ENCODE data around the gene RYR3. TPM values are rescaled to one million over a fixed set of nuclear protein-coding genes. Genes with fewer than 3 reads are reported as not detected.

RYR3 gene
- total RNA-seq, 4 donors from 2014 or later = 0.65 to 7.5 (median 2.6) TPM

GRCh38 chr15:33823119-33823518 is 512.4 kb downstream of the RYR3 start:
- DNase-seq (ENCODE audit: low spot score) = no peak
- no peak for ATAC-seq (ENCODE audit: low FRiP score)
- no peak for TF ChIP-seq CTCF (IDR thresholded peaks at IDR 0.05)

GRCh38 chr15:33825453-33825852 is 514.7 kb downstream of the RYR3 start:
- DNase-seq (ENCODE audit: low spot score) (no peak), ATAC-seq (ENCODE audit: low FRiP score) (no peak)
- no peak for TF ChIP-seq CTCF (IDR thresholded peaks at IDR 0.05)

GRCh38 chr15:33826201-33826600 is 515.4 kb downstream of the RYR3 start:
- DNase-seq (ENCODE audit: low spot score) = no peak
- ATAC-seq (ENCODE audit: low FRiP score) = no peak
- no peak for TF ChIP-seq CTCF (IDR thresholded peaks at IDR 0.05)

GRCh38 chr15:33830351-33830750 is 519.6 kb downstream of the RYR3 start:
- TF ChIP-seq CTCF (IDR thresholded peaks at IDR 0.05) = no peak

GRCh38 chr15:33831646-33832045 is 520.9 kb downstream of the RYR3 start:
- ATAC-seq (ENCODE audit: low FRiP score) (no peak), DNase-seq (ENCODE audit: low spot score) (no peak)
- TF ChIP-seq CTCF (IDR thresholded peaks at IDR 0.05) = no peak

More at GRCh38 chr15:33830351-33830750, 519.6 kb downstream of the RYR3 start:
- DNase-seq (ENCODE audit: low spot score) (no peak), ATAC-seq (ENCODE audit: low FRiP score) (no peak)

- no peak for TF ChIP-seq CTCF (IDR thresholded peaks at IDR 0.05)
- no peak for ATAC-seq (ENCODE audit: low FRiP score)
- no peak for DNase-seq (ENCODE audit: low spot score)
These were observed 524.4 kb downstream of the RYR3 start for GRCh38 chr15:33834892-33835743.

- TF ChIP-seq CTCF (IDR thresholded peaks at IDR 0.05) = no peak
- no peak for DNase-seq (ENCODE audit: low spot score)
- ATAC-seq (ENCODE audit: low FRiP score) = no peak
These were observed 526.5 kb downstream of the RYR3 start for GRCh38 chr15:33837294-33837693.
